Heart right ventricle (tissue), 16 donors: ENCODE results near the gene AAGAB. TPM values are rescaled to one million over a fixed set of nuclear protein-coding genes. Genes with fewer than 3 reads are reported as not detected.

Source experiments
- ATAC-seq, 8 donors: fragments of 200-7000 bp; cut with Tn5 transposase; one replicate each; pipeline ENCODE4 v1.9.1; 2020; ENCODE audit warnings: mild to moderate bottlenecking in 8 of 8, moderate library complexity in 8 of 8, moderate number of reproducible peaks in 1 of 8
- DNase-seq, 2 donors: peaks; one replicate each; pipeline ENCODE4 v3.0.0-alpha.2; 2020
- H3K27ac ChIP-seq, 10 donors: fragments of 200-600 bp; sonication (generic) in 2 of 10; one replicate each; pipeline versions ENCODE4 v1.5.0 to v1.8.0; 2020 to 2022; ENCODE audit warnings: mild to moderate bottlenecking in 3 of 10
- H3K27me3 ChIP-seq, 7 donors: fragments of 200-600 bp; one replicate each; pipeline ENCODE4 v1.8.0; 2021 to 2022; ENCODE audit warnings: mild to moderate bottlenecking in 2 of 7
- H3K36me3 ChIP-seq, 9 donors: fragments of 200-600 bp; sonication (generic) in 1 of 9; one replicate each; pipeline versions ENCODE4 v1.5.0 to v1.8.0; 2020 to 2022; ENCODE audit warnings: mild to moderate bottlenecking in 2 of 9
- H3K4me1 ChIP-seq, 9 donors: fragments of 200-600 bp; sonication (generic) in 1 of 9; one replicate each; pipeline versions ENCODE4 v1.5.0 to v1.8.0; 2020 to 2022; ENCODE audit warnings: mild to moderate bottlenecking in 4 of 9
- H3K4me3 ChIP-seq, 10 donors: fragments of 200-600 bp; sonication (generic) in 2 of 10; one replicate each; pipeline versions ENCODE4 v1.5.0 to v1.8.0; 2020 to 2022; ENCODE audit warnings: mild to moderate bottlenecking in 7 of 10, moderate library complexity in 2 of 10
- H3K9me3 ChIP-seq, 11 donors: fragments of 200-600 bp in 10 of 11; sonication (generic) in 2 of 11; one replicate each; pipeline versions ENCODE4 v1.5.0 to v1.8.0; 2013 to 2022; ENCODE audit warnings: mild to moderate bottlenecking in 2 of 11, control low read depth in 1 of 11, moderate library complexity in 1 of 11
- WGBS, 2 donors: extraction: QIAGEN DNeasy Blood & Tissue Kit; methylation state at CpG; one replicate each; pipeline ENCODE4 v1.1.7; 2013; ENCODE audit warnings: inconsistent platforms in 1 of 2; 5-methylcytosine and 5-hydroxymethylcytosine counted together
- intact Hi-C, 10 donors: fragments of 100-400 bp; cut with DNase I; formaldehyde crosslinking; loops; one replicate each; pipeline versions ENCODE4 v1.11.1 to v1.14.2; 2022
- polyA plus RNA-seq, 2 donors: library from polyadenylated mRNA; stranded (reverse); fragments of 200-250 nt; gene quantifications; one replicate each; pipeline ENCODE4 v1.2.3, GENCODE V29; 2013
- total RNA-seq, 10 donors: library from RNA; stranded (reverse); fragmentation: NEBNext Ultra II Directional in 3 of 10; extraction: Animal tissue kit (Norgen Biotek cat#: 25700) in 3 of 10; gene quantifications; one replicate each; pipeline versions ENCODE4 v1.2.1 to v1.2.4, GENCODE V29; 2021 to 2023
- TF ChIP-seq, protein P1 (sequence below), 9 donors: fragments of 200-600 bp; sonication (generic) in 2 of 9; IDR thresholded peaks; one replicate each; pipeline versions ENCODE4 v1.5.0 to v1.8.0; 2021 to 2022; ENCODE audit warnings: antibody characterized with exemption in 9 of 9, mild to moderate bottlenecking in 5 of 9, moderate library complexity in 1 of 9
- donor health status: Arrhythmogenic right ventricular cardiomyopathy.
- donor health status: ischemic (EF 13 %, LVEDD 7.1; RV severe dilation, severe dysfunction).
- donor health status: healthy with polysubstance abuse.
- donor health status: DM: no; HTN: yes; CAD: no.
- donor health status: DM: no; HTN: no; CAD: no.
- donor health status: ischemic (EF 25% LVEDD 6.9; RV normal size, moderate dysfunction).
- donor health status: ischemic (EF 25% LVEDD 5.7; RV mildly dilated, moderate dysfunction).
- donor health status: healthy.
- donor health status: DM: yes; HTN: yes; CAD: no.
- donor health status: Ischemic cardiomyopathy.
- donor health status: ischemic (EF 35%, LVEDD 5.7; RV mildly dilated, moderate dysfunction).
- donor health status: nonischemic (EF 11% LVEDD 7.7; RV severe dilation, severe dysfunction).
- donor health status: DM: yes; HTN: yes; CAD: no.
- donor health status: PGD.
- donor health status: ischemic (EF 29% LVEDD 5.4; RV normal size, mild dysfunction).
- donor health status: nonischemic (EF 23%, LVEDD 6.1; RV moderate dilation, normal function).

Gene AAGAB
- total and polyA plus RNA-seq, 12 donors = 4.3 to 33.4 (median 24.3) TPM

- intact Hi-C loops = no loop called here
- H3K27ac ChIP-seq = no peak overlapping the region
- TF ChIP-seq, protein P1, sequence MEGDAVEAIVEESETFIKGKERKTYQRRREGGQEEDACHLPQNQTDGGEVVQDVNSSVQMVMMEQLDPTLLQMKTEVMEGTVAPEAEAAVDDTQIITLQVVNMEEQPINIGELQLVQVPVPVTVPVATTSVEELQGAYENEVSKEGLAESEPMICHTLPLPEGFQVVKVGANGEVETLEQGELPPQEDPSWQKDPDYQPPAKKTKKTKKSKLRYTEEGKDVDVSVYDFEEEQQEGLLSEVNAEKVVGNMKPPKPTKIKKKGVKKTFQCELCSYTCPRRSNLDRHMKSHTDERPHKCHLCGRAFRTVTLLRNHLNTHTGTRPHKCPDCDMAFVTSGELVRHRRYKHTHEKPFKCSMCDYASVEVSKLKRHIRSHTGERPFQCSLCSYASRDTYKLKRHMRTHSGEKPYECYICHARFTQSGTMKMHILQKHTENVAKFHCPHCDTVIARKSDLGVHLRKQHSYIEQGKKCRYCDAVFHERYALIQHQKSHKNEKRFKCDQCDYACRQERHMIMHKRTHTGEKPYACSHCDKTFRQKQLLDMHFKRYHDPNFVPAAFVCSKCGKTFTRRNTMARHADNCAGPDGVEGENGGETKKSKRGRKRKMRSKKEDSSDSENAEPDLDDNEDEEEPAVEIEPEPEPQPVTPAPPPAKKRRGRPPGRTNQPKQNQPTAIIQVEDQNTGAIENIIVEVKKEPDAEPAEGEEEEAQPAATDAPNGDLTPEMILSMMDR (IDR thresholded peaks at IDR 0.05) = no peak
- H3K9me3 ChIP-seq = no peaks in the 10 kb centered on the region
- H3K4me1 ChIP-seq = no peaks in the 10 kb centered on the region
- DNase-seq = no peak
- ATAC-seq = no peak
- H3K27me3 ChIP-seq = no peaks in the 10 kb centered on the region
- H3K36me3 ChIP-seq = peaks cover 0 to 27% (median 10%) of the 10 kb centered on the region in 9 donors
- H3K4me3 ChIP-seq = no peak overlapping the region
- WGBS, 2 donors = 97 to 99% methylated on average over 4 of the region's 4 CpGs
These were observed 41.6 kb downstream of the AAGAB start for GRCh38 chr15:67212684-67213367.

DNA sequence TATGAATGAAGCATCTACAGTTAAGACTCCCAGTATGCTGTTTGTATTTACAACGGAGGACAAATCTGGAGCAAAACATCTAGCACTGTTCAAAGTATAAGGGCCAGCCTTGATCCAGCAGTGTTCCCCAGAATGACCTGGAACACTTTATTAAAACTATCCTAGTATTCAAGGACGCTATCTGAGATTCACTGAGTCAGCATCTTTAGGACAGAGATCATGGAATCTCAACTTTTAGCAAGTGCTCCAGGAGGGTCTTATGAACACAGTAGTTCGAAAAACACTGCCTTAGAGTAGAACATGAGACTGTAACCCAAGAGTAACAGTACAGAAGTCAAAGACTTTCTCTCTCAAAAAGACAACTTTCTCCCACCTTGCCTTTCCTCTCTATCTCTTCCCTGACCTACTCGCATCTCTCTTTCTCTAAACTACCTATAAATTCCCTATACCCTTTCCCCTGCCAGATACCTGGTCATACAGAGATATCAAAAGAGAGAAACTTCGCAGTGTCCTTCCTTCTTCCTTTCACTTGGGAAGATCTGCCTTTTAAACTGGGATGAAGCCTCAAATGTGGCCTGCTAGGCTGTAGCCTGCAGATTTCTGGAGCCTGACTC is 43.8 kb downstream of the AAGAB start:
- TF ChIP-seq, protein P1 (IDR thresholded peaks at IDR 0.05) = no peak
- Histone ChIP-seq H3K27ac (no peak overlapping the region), H3K36me3 (peaks cover 0 to 49% (median 10%) of the 10 kb centered on the region in 9 donors), H3K9me3 (no peaks in the 10 kb centered on the region), H3K4me1 (no peaks in the 10 kb centered on the region), H3K27me3 (no peaks in the 10 kb centered on the region), H3K4me3 (no peak overlapping the region)
- intact Hi-C loops = no loop called here
- ATAC-seq (no peak), DNase-seq (no peak)
- WGBS, 2 donors = 95 to 97% methylated on average over 5 of the region's 5 CpGs

- WGBS, 2 donors = 68 to 74% methylated on average over 2 of the region's 2 CpGs
- Histone ChIP-seq H3K27ac (no peak overlapping the region), H3K4me3 (no peak overlapping the region), H3K9me3 (no peaks in the 10 kb centered on the region), H3K4me1 (peaks cover 0 to 2% (median 0%) of the 10 kb centered on the region in 9 donors), H3K27me3 (no peaks in the 10 kb centered on the region), H3K36me3 (peaks cover 0 to 70% (median 10%) of the 10 kb centered on the region in 9 donors)
- TF ChIP-seq, protein P1 (IDR thresholded peaks at IDR 0.05) = no peak
- DNase-seq (no peak), ATAC-seq (no peak)
- intact Hi-C loops = no loop called here
These were observed 46.1 kb downstream of the AAGAB start for GRCh38 chr15:67208396-67208795.

GRCh38 chr15:67207555-67208207 is 46.8 kb downstream of the AAGAB start:
- 96 to 99% methylated on average over 3 of the region's 3 CpGs for WGBS, 2 donors
- H3K4me1 ChIP-seq = peaks cover 0 to 7% (median 3%) of the 10 kb centered on the region in 9 donors
- intact Hi-C loops = no loop called here
- no peak for ATAC-seq
- H3K27ac ChIP-seq = no peak overlapping the region
- H3K27me3 ChIP-seq = no peaks in the 10 kb centered on the region
- TF ChIP-seq, protein P1 (IDR thresholded peaks at IDR 0.05) = no peak
- H3K9me3 ChIP-seq = no peaks in the 10 kb centered on the region
- peaks cover 0 to 78% (median 10%) of the 10 kb centered on the region in 9 donors for H3K36me3 ChIP-seq
- H3K4me3 ChIP-seq = no peak overlapping the region
- DNase-seq = no peak
